Osteoblast (primary cell): ENCODE measurements around the gene MAPK1IP1L. TPM values are rescaled to one million over a fixed set of nuclear protein-coding genes. Genes with fewer than 3 reads are reported as not detected.

Source experiments
- DNase-seq: peaks from one replicate; pipeline ENCODE4 v3.0.0; 2011; ENCODE audit warnings: low spot score, mixed read lengths; ENCODE audit not compliant: insufficient read length; ENCODE audit errors: missing footprints
- H2AFZ ChIP-seq: 2 replicates; pipeline ENCODE4 v1.6.0; 2011; ENCODE audit warnings: mild to moderate bottlenecking, low read length
- H3K27ac ChIP-seq: 2 replicates; pipeline ENCODE4 v1.5.1; 2011; ENCODE audit warnings: mild to moderate bottlenecking, low read depth, low read length, moderate library complexity
- H3K27me3 ChIP-seq: 2 replicates; pipeline ENCODE4 v1.6.0; 2012; ENCODE audit warnings: mild to moderate bottlenecking, control low read depth, inconsistent platforms, low read length, moderate library complexity; ENCODE audit not compliant: insufficient read depth
- H3K36me3 ChIP-seq: 2 replicates; pipeline ENCODE4 v1.5.1; 2011; ENCODE audit warnings: mild to moderate bottlenecking, low read length, control low read depth, moderate library complexity; ENCODE audit not compliant: insufficient read depth
- H3K4me1 ChIP-seq: 2 replicates; pipeline ENCODE4 v1.5.1; 2011; ENCODE audit warnings: mild to moderate bottlenecking, low read length, control low read depth, moderate library complexity; ENCODE audit not compliant: insufficient read depth
- H3K4me2 ChIP-seq: 2 replicates; pipeline ENCODE4 v1.6.0; 2011; ENCODE audit warnings: mild to moderate bottlenecking, low read length; ENCODE audit not compliant: insufficient read depth
- H3K4me3 ChIP-seq: fragments of 200-600 bp; sonication (generic); 3 replicates; pipeline ENCODE4 v1.5.1; 2012; ENCODE audit warnings: mild to moderate bottlenecking, low read length, inconsistent platforms; ENCODE audit not compliant: insufficient read depth
- H3K79me2 ChIP-seq: 2 replicates; pipeline ENCODE4 v1.6.0; 2012; ENCODE audit warnings: mild to moderate bottlenecking, low read length, control low read depth, inconsistent platforms; ENCODE audit not compliant: insufficient read depth
- H3K9me3 ChIP-seq: 2 replicates; pipeline ENCODE4 v1.5.1; 2011; ENCODE audit warnings: low read depth, low read length, control low read depth
- H4K20me1 ChIP-seq: 2 replicates; pipeline ENCODE4 v1.6.0; 2012; ENCODE audit warnings: mild to moderate bottlenecking, low read length, control low read depth; ENCODE audit not compliant: insufficient read depth
- CTCF ChIP-seq: IDR thresholded peaks from 2 replicates; pipeline ENCODE4 v1.5.1; 2011; ENCODE audit warnings: mild to moderate bottlenecking, low read depth, low read length, moderate library complexity; ENCODE audit errors: extremely low read depth
- total RNA-seq: library from RNA; depleted of rRNA; stranded (reverse); fragments of >200 nt; gene quantifications from 2 replicates; pipeline ENCODE4 v1.2.3, GENCODE V29; 2012

The MAPK1IP1L gene
- total RNA-seq, 1 donor, result 42.0 TPM

DNA sequence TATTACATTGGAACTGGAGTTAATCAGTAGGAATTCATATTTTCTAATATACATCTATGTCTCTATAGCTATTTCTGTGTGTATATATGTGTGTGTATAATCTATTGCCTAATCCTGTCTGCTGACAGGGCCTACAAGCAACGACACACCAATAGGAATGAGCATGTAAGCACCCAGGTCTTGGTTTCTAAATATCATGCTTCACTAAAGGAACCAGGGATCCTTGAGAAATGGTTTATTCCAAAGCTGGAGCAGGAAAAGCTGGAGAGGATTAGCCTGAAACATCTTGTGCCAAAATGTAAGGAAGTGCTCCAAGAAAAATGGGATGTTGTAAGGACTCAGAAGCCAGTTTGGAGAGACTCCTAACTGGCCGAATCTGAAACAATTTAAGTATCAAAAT lies 48.3 kb downstream of the MAPK1IP1L start:
- Histone ChIP-seq H3K4me3 (no peak overlapping the region), H3K4me1 (peaks cover 31% of the 10 kb centered on the region), H2AFZ (peak overlapping the region; percentile 81), H3K4me2 (no peak overlapping the region), H3K27me3 (no peaks in the 10 kb centered on the region), H3K27ac (no peak overlapping the region), H4K20me1 (no peaks in the 10 kb centered on the region), H3K79me2 (no peaks in the 10 kb centered on the region), H3K9me3 (no peaks in the 10 kb centered on the region), H3K36me3 (no peaks in the 10 kb centered on the region)
- no peak for TF ChIP-seq CTCF
- DNase-seq, result no peak

GRCh38 chr14:55101698-55102097 lies 50.3 kb downstream of the MAPK1IP1L start:
- DNase-seq, result no peak
- H3K9me3 ChIP-seq, result no peaks in the 10 kb centered on the region
- no peak overlapping the region for H3K4me3 ChIP-seq
- no peaks in the 10 kb centered on the region for H4K20me1 ChIP-seq
- H3K4me2 ChIP-seq, result peak overlapping the region; percentile 19
- H2AFZ ChIP-seq, result no peak overlapping the region
- no peaks in the 10 kb centered on the region for H3K79me2 ChIP-seq
- H3K27me3 ChIP-seq, result no peaks in the 10 kb centered on the region
- no peak for TF ChIP-seq CTCF
- peak overlapping the region; percentile 96 for H3K27ac ChIP-seq
- H3K4me1 ChIP-seq, result peaks cover 26% of the 10 kb centered on the region
- H3K36me3 ChIP-seq, result no peaks in the 10 kb centered on the region

GRCh38 chr14:55102141-55102621 lies 50.7 kb downstream of the MAPK1IP1L start:
- Histone ChIP-seq H3K36me3 (no peaks in the 10 kb centered on the region), H3K27ac (peak overlapping the region; percentile 96), H2AFZ (peak overlapping the region; percentile 52), H3K79me2 (no peaks in the 10 kb centered on the region), H3K4me1 (peaks cover 27% of the 10 kb centered on the region), H3K4me2 (peak overlapping the region; percentile 47), H3K27me3 (no peaks in the 10 kb centered on the region), H3K4me3 (no peak overlapping the region), H3K9me3 (no peaks in the 10 kb centered on the region), H4K20me1 (no peaks in the 10 kb centered on the region)
- TF ChIP-seq CTCF, result no peak
- peak; percentile 84 for DNase-seq

DNA sequence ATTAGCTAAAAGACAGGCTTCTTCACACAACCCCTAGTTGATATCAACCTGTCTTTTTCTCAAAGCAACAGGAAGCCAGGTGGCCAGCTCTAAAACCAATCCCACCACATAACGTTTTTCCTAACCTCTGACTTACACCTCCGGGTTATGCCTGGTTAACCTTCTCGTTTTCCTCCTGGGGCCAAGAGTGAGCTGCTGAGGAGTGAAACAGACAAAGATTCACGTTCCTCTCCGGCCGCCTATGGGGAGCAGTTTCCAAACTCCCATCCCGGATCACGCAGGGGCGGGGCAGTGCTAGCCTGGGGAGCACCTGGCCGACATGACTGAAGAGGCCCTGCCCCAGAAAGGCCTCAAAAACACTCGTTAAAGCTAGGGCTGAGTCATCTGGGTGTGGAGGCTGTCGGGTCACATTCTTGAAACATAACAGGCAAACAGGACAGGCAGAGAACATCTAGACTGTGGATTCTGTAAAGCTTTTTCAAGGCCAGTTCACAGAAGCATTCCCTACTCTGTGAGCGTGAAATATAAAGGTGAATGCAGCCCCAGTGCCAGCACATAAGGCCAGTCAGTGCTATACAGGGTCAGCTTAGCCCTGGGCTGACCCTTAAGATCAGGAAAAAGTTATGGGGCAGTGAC lies 51.7 kb downstream of the MAPK1IP1L start:
- H3K4me3 ChIP-seq, result no peak overlapping the region
- H3K36me3 ChIP-seq, result no peaks in the 10 kb centered on the region
- no peaks in the 10 kb centered on the region for H3K27me3 ChIP-seq
- peak overlapping the region; percentile 96 for H3K27ac ChIP-seq
- peak overlapping the region; percentile 53 for H2AFZ ChIP-seq
- peaks cover 34% of the 10 kb centered on the region for H3K4me1 ChIP-seq
- no peaks in the 10 kb centered on the region for H3K79me2 ChIP-seq
- no peaks in the 10 kb centered on the region for H4K20me1 ChIP-seq
- TF ChIP-seq CTCF, result no peak
- DNase-seq, result peak; percentile 85
- H3K4me2 ChIP-seq, result peak overlapping the region; percentile 47
- H3K9me3 ChIP-seq, result no peaks in the 10 kb centered on the region
